CD4-positive, alpha-beta T cell treated with Interferon alpha-2 for 1 hour (primary cell): Measurements from ENCODE around the gene PKIG.
"Not testable (repeated sequence)": the region's sequence is repeated elsewhere in the genome, so short reads cannot be mapped to it uniquely, and the experiment has no call there.

Experiments used
- DNase-seq, 2 donors: peaks; one replicate each; pipeline ENCODE4 v3.0.0-alpha.2; 2020 to 2022

PKIG gene

GRCh38 chr20:44582311-44583025, at the start of gene PKIG:
Gene PKIG, plus strand, starts transcription at chr20:44582579. Its CDS starts 31,978 bp downstream, at chr20:44614557.
- DNase-seq, result no peak

GRCh38 chr20:44532981-44533331, 49.4 kb upstream of the PKIG start:
- DNase-seq, result no peak

GRCh38 chr20:44533928-44534327, 48.5 kb upstream of the PKIG start:
- no peak for DNase-seq

- no peak for DNase-seq
Measured at GRCh38 chr20:44536175-44536574, 46.2 kb upstream of the PKIG start.

- no peak for DNase-seq
Measured at GRCh38 chr20:44537993-44538392, 44.4 kb upstream of the PKIG start.

- DNase-seq, result no peak
Measured at GRCh38 chr20:44540834-44541233, 41.5 kb upstream of the PKIG start.

- DNase-seq, result no peak
Measured at GRCh38 chr20:44541992-44542391, 40.4 kb upstream of the PKIG start.

GRCh38 chr20:44542890-44543289, 39.5 kb upstream of the PKIG start:
- no peak for DNase-seq

- DNase-seq, result no peak
Measured at GRCh38 chr20:44543358-44543757, 39.0 kb upstream of the PKIG start.

- no peak for DNase-seq
Measured at GRCh38 chr20:44544263-44544662, 38.1 kb upstream of the PKIG start.

- DNase-seq, result no peak
Measured at GRCh38 chr20:44547419-44547818, 35.0 kb upstream of the PKIG start.

GRCh38 chr20:44549123-44549522, 33.3 kb upstream of the PKIG start:
- DNase-seq, result no peak

- no peak for DNase-seq
Measured at GRCh38 chr20:44552050-44552449, 30.3 kb upstream of the PKIG start.

GRCh38 chr20:44552568-44552949, 29.8 kb upstream of the PKIG start:
- no peak for DNase-seq

- DNase-seq, result no peak
Measured at GRCh38 chr20:44552950-44553908, 29.1 kb upstream of the PKIG start.

- DNase-seq, result no peak
Measured at GRCh38 chr20:44559302-44559701, 23.1 kb upstream of the PKIG start.

GRCh38 chr20:44560229-44560628, 22.1 kb upstream of the PKIG start:
- no peak for DNase-seq

- DNase-seq, result not testable (repeated sequence)
Measured at GRCh38 chr20:44560818-44561217, 21.6 kb upstream of the PKIG start.

GRCh38 chr20:44561876-44562275, 20.5 kb upstream of the PKIG start:
- DNase-seq, result no peak

- no peak for DNase-seq
Measured at GRCh38 chr20:44566018-44566417, 16.4 kb upstream of the PKIG start.

GRCh38 chr20:44566811-44567210, 15.6 kb upstream of the PKIG start:
- no peak for DNase-seq

- DNase-seq, result no peak
Measured at GRCh38 chr20:44570367-44570766, 12.0 kb upstream of the PKIG start.

- no peak for DNase-seq
Measured at GRCh38 chr20:44571362-44571988, 10.9 kb upstream of the PKIG start.
